ENCODE data around the gene RPL15. TPM values are rescaled to one million over a fixed set of nuclear protein-coding genes. Genes with fewer than 3 reads are reported as not detected.

The RPL15 gene
- total RNA-seq, 1 donor from 2014 or later, result 1,859 TPM

- DNase-seq (ENCODE audit: low spot score, unreplicated experiment), result no peak
- no peaks in the 10 kb centered on the region for H3K9me3 Mint-ChIP-seq (ENCODE audit: low read depth)
- no peak for TF ChIP-seq CTCF (IDR thresholded peaks at IDR 0.05; ENCODE audit: unreplicated experiment)
- H3K4me1 Mint-ChIP-seq (ENCODE audit: low read depth), result peaks cover 11% of the 10 kb centered on the region
- H3K4me3 Mint-ChIP-seq (ENCODE audit: low read depth), result no peak overlapping the region
- no peaks in the 10 kb centered on the region for H3K27me3 Mint-ChIP-seq
- H3K27ac Mint-ChIP-seq, result no peak overlapping the region
- H3K36me3 Mint-ChIP-seq (ENCODE audit: insufficient read depth), result no peaks in the 10 kb centered on the region
Observed at GRCh38 chr3:23941440-23941839, 24.5 kb downstream of the RPL15 start.

- TF ChIP-seq CTCF (IDR thresholded peaks at IDR 0.05; ENCODE audit: unreplicated experiment), result no peak
- Mint-ChIP-seq H3K4me3 (ENCODE audit: low read depth) (no peak overlapping the region), H3K4me1 (ENCODE audit: low read depth) (peaks cover 16% of the 10 kb centered on the region), H3K9me3 (ENCODE audit: low read depth) (no peaks in the 10 kb centered on the region), H3K36me3 (ENCODE audit: insufficient read depth) (no peaks in the 10 kb centered on the region), H3K27me3 (no peaks in the 10 kb centered on the region), H3K27ac (no peak overlapping the region)
- no peak for DNase-seq (ENCODE audit: low spot score, unreplicated experiment)
Observed at GRCh38 chr3:23942546-23942945, 25.6 kb downstream of the RPL15 start.

GRCh38 chr3:23944007-23944783 is 27.3 kb downstream of the RPL15 start:
- no peak for DNase-seq (ENCODE audit: low spot score, unreplicated experiment)
- Mint-ChIP-seq H3K36me3 (ENCODE audit: insufficient read depth) (peaks cover 2% of the 10 kb centered on the region), H3K4me3 (ENCODE audit: low read depth) (peak overlapping the region; percentile 87), H3K27ac (peak overlapping the region; percentile 96), H3K4me1 (ENCODE audit: low read depth) (peaks cover 19% of the 10 kb centered on the region), H3K27me3 (no peaks in the 10 kb centered on the region), H3K9me3 (ENCODE audit: low read depth) (no peaks in the 10 kb centered on the region)
- no peak for TF ChIP-seq CTCF (IDR thresholded peaks at IDR 0.05; ENCODE audit: unreplicated experiment)

GRCh38 chr3:23944861-23945662 is 28.1 kb downstream of the RPL15 start, which contains the start of gene NR1D2:
NR1D2 (plus strand) TSS chr3:23945286; CDS start chr3:23945579, 293 bp downstream.
- peak within 1 kb of the TSS; percentile 99 for H3K27ac Mint-ChIP-seq
- H3K9me3 Mint-ChIP-seq (ENCODE audit: low read depth), result no peaks in the 10 kb centered on the region
- peak within 1 kb of the TSS; percentile 93 for H3K4me3 Mint-ChIP-seq (ENCODE audit: low read depth)
- H3K4me1 Mint-ChIP-seq (ENCODE audit: low read depth), result peaks cover 26% of the 10 kb centered on the region
- no peaks in the 10 kb centered on the region for H3K27me3 Mint-ChIP-seq
- peaks cover 2% of the 10 kb centered on the region for H3K36me3 Mint-ChIP-seq (ENCODE audit: insufficient read depth)
- peak; percentile 71 for DNase-seq (ENCODE audit: low spot score, unreplicated experiment)
- TF ChIP-seq CTCF (IDR thresholded peaks at IDR 0.05; ENCODE audit: unreplicated experiment), result no peak

- peak overlapping the region; percentile 40 for H3K4me3 Mint-ChIP-seq (ENCODE audit: low read depth)
- H3K36me3 Mint-ChIP-seq (ENCODE audit: insufficient read depth), result peaks cover 2% of the 10 kb centered on the region
- no peak for TF ChIP-seq CTCF (IDR thresholded peaks at IDR 0.05; ENCODE audit: unreplicated experiment)
- H3K4me1 Mint-ChIP-seq (ENCODE audit: low read depth), result peaks cover 30% of the 10 kb centered on the region
- peak; percentile 97 for DNase-seq (ENCODE audit: low spot score, unreplicated experiment)
- H3K27ac Mint-ChIP-seq, result no peak overlapping the region
- no peaks in the 10 kb centered on the region for H3K27me3 Mint-ChIP-seq
- H3K9me3 Mint-ChIP-seq (ENCODE audit: low read depth), result no peaks in the 10 kb centered on the region
Observed at GRCh38 chr3:23945663-23945912, 28.7 kb downstream of the RPL15 start.

Measured in progenitor cell of endocrine pancreas (in vitro differentiated cells).